Mammary epithelial cell (primary cell): Measurements from ENCODE around the gene CNKSR1.

ENCODE experiments used
- CTCF ChIP-seq, 2 donors: IDR thresholded peaks in 1 of 2; conservative IDR thresholded peaks in 1 of 2; 2 replicates each; pipeline ENCODE4 v1.5.1; 2011 to 2012; ENCODE audit warnings: inconsistent platforms in 2 of 2, low read length in 2 of 2, mild to moderate bottlenecking in 2 of 2, control low read depth in 1 of 2, low read depth in 1 of 2; ENCODE audit not compliant: insufficient read depth in 1 of 2; ENCODE audit errors: extremely low read depth in 1 of 2
- EZH2 ChIP-seq: IDR thresholded peaks from 2 replicates; pipeline ENCODE4 v1.6.1; 2012; ENCODE audit warnings: low read length, inconsistent platforms, borderline replicate concordance

DNA sequence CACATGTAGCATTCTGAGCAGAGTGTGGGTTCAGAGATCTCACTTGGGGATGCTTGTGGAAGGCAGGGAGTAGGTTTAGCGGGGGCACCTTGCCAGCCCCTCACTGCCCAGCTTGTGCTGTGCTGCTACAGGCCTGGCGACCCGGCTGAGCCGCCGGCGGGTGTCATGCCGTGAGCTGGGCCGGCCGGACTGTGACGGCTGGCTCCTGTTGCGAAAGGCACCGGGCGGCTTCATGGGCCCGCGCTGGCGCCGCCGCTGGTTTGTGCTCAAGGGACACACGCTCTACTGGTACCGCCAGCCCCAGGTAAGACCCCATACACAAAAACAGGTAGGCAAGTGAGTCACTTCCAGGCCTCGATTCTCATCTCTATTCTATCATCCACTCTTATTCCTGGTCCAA, 7.6 kb downstream of the CNKSR1 start:
- TF ChIP-seq CTCF (conservative IDR thresholded peaks at IDR 0.05 in 1 of 2, IDR thresholded peaks at IDR 0.05 in 1 of 2; ENCODE audit: extremely low read depth in 1 of 2, insufficient read depth in 1 of 2, low read depth in 1 of 2, low read length in 2 of 2) (no peak), EZH2 (no peak)
